Glomerular visceral epithelial cell (primary cell): Measurements from ENCODE around the gene SERINC3.
"Not testable (repeated sequence)": the region's sequence is repeated elsewhere in the genome, so short reads cannot be mapped to it uniquely, and the experiment has no call there.

Experiments
- DNase-seq: peaks from one replicate; pipeline ENCODE4 v3.0.0-alpha.2; 2016; ENCODE audit errors: extremely low spot score

The SERINC3 gene

GRCh38 chr20:44521484-44522481, at the start of gene SERINC3:
Gene SERINC3, minus strand, starts transcription at chr20:44522070. Its CDS starts 119 bp downstream, at chr20:44521951.
- peak; percentile 95 for DNase-seq

GRCh38 chr20:44571362-44571988, 49.6 kb upstream of the SERINC3 start:
- DNase-seq, result no peak

GRCh38 chr20:44570367-44570766, 48.5 kb upstream of the SERINC3 start:
- no peak for DNase-seq

GRCh38 chr20:44566811-44567210, 44.9 kb upstream of the SERINC3 start:
- DNase-seq, result no peak

GRCh38 chr20:44566018-44566417, 44.1 kb upstream of the SERINC3 start:
- DNase-seq, result no peak

GRCh38 chr20:44561876-44562275, 40.0 kb upstream of the SERINC3 start:
- DNase-seq, result no peak

- DNase-seq, result not testable (repeated sequence)
These were observed 38.9 kb upstream of the SERINC3 start for GRCh38 chr20:44560818-44561217.

GRCh38 chr20:44560229-44560628, 38.4 kb upstream of the SERINC3 start:
- no peak for DNase-seq

- DNase-seq, result no peak
These were observed 37.4 kb upstream of the SERINC3 start for GRCh38 chr20:44559302-44559701.

GRCh38 chr20:44552950-44553908, 31.4 kb upstream of the SERINC3 start:
- DNase-seq, result peak; percentile 46

- no peak for DNase-seq
These were observed 30.7 kb upstream of the SERINC3 start for GRCh38 chr20:44552568-44552949.

GRCh38 chr20:44552050-44552449, 30.2 kb upstream of the SERINC3 start:
- DNase-seq, result no peak

- DNase-seq, result no peak
These were observed 27.3 kb upstream of the SERINC3 start for GRCh38 chr20:44549123-44549522.

GRCh38 chr20:44547419-44547818, 25.5 kb upstream of the SERINC3 start:
- DNase-seq, result no peak

- no peak for DNase-seq
These were observed 22.4 kb upstream of the SERINC3 start for GRCh38 chr20:44544263-44544662.

- no peak for DNase-seq
These were observed 21.5 kb upstream of the SERINC3 start for GRCh38 chr20:44543358-44543757.

GRCh38 chr20:44542890-44543289, 21.0 kb upstream of the SERINC3 start:
- DNase-seq, result no peak

GRCh38 chr20:44541992-44542391, 20.1 kb upstream of the SERINC3 start:
- no peak for DNase-seq

- no peak for DNase-seq
These were observed 19.0 kb upstream of the SERINC3 start for GRCh38 chr20:44540834-44541233.

GRCh38 chr20:44537993-44538392, 16.1 kb upstream of the SERINC3 start:
- DNase-seq, result no peak

- DNase-seq, result no peak
These were observed 14.3 kb upstream of the SERINC3 start for GRCh38 chr20:44536175-44536574.

GRCh38 chr20:44533928-44534327, 12.1 kb upstream of the SERINC3 start:
- no peak for DNase-seq
